Prostate gland (tissue), 2 donors: ENCODE measurements around the gene SMIM33. TPM values are rescaled to one million over a fixed set of nuclear protein-coding genes. Genes with fewer than 3 reads are reported as not detected.
"Not testable (repeated sequence)": the region's sequence is repeated elsewhere in the genome, so short reads cannot be mapped to it uniquely, and the experiment has no call there.

Source experiments
- DNase-seq: peaks from one replicate; pipeline ENCODE4 v3.0.0-alpha.2; 2019; ENCODE audit warnings: low spot score
- H3K27ac ChIP-seq, 2 donors: fragments of 200-600 bp; sonication (generic); 2 replicates each; pipeline ENCODE4 v1.5.1; 2017 to 2019
- H3K27me3 ChIP-seq: fragments of 200-600 bp; sonication (generic); replicated peaks from 2 replicates; pipeline ENCODE4 v1.5.1; 2019; ENCODE audit not compliant: insufficient read depth
- H3K36me3 ChIP-seq, 2 donors: fragments of 200-600 bp; sonication (generic); 1 replicate in 1 of 2; 2 replicates in 1 of 2; pipeline versions ENCODE4 v1.5.1 to v1.8.1; 2017 to 2019
- H3K4me1 ChIP-seq: fragments of 200-600 bp; sonication (generic); replicated peaks from 2 replicates; pipeline ENCODE4 v1.5.1; 2019
- H3K4me3 ChIP-seq, 2 donors: fragments of 200-600 bp; sonication (generic); 2 replicates each; pipeline ENCODE4 v1.5.1; 2017 to 2019
- H3K9me3 ChIP-seq: fragments of 200-600 bp; sonication (generic); 2 replicates; pipeline ENCODE4 v1.5.1; 2017
- POLR2A ChIP-seq: fragments of 450-650 bp; IDR thresholded peaks from one replicate; pipeline ENCODE4 v1.6.1; 2016; ENCODE audit warnings: antibody characterized with exemption, mild to moderate bottlenecking
- POLR2AphosphoS5 ChIP-seq: sonication (generic); formaldehyde crosslinking; IDR thresholded peaks from one replicate; pipeline ENCODE4 v1.6.1; 2017; ENCODE audit warnings: antibody characterized with exemption
- WGBS: methylation state at CpG from one replicate; pipeline ENCODE4 v1.1.5; 2018; 5-methylcytosine and 5-hydroxymethylcytosine counted together
- intact Hi-C: fragments of 100-400 bp; cut with DNase I; formaldehyde crosslinking; loops from one replicate; pipeline ENCODE4 v1.14.2; 2022
- total RNA-seq, 2 donors: library from RNA; depleted of rRNA; stranded (reverse); fragments of >200 nt; gene quantifications; one replicate each; pipeline ENCODE4 v1.1.0, GENCODE V29; 2016
- TF ChIP-seq, protein P1 (sequence below), 4 experiments: fragments of 200-600 bp in 2 of 4; fragments of 450-650 bp in 2 of 4; sonication (generic) in 2 of 4; IDR thresholded peaks; 1 replicate in 3 of 4; 2 replicates in 1 of 4; pipeline ENCODE4 v1.5.1; 2016 to 2019; ENCODE audit warnings: antibody characterized with exemption in 4 of 4, mild to moderate bottlenecking in 2 of 4, moderate library complexity in 2 of 4

SMIM33 gene
- total RNA-seq, 2 donors from 2014 or later, result not detected

DNA sequence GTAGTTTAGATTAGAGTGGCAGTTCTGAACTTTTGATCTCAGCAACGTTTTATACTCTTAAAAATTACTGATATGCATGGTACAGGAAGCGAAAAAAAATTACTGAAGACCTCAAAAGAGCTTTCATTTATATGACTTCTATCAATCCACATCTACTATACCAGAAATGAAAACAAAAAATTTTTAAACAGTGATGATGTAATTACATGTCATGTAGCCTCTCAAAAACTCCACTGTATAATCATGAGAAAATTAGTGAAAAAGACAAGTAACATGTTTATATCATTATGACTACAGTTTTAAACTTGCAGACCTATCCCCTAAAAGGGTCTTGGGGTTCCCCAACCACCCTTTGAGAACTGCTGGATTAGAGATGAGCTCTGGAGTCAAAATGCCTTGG, 40.8 kb upstream of the SMIM33 start:
- no peak for TF ChIP-seq POLR2A
- TF ChIP-seq POLR2AphosphoS5, result no peak
- TF ChIP-seq, protein P1, sequence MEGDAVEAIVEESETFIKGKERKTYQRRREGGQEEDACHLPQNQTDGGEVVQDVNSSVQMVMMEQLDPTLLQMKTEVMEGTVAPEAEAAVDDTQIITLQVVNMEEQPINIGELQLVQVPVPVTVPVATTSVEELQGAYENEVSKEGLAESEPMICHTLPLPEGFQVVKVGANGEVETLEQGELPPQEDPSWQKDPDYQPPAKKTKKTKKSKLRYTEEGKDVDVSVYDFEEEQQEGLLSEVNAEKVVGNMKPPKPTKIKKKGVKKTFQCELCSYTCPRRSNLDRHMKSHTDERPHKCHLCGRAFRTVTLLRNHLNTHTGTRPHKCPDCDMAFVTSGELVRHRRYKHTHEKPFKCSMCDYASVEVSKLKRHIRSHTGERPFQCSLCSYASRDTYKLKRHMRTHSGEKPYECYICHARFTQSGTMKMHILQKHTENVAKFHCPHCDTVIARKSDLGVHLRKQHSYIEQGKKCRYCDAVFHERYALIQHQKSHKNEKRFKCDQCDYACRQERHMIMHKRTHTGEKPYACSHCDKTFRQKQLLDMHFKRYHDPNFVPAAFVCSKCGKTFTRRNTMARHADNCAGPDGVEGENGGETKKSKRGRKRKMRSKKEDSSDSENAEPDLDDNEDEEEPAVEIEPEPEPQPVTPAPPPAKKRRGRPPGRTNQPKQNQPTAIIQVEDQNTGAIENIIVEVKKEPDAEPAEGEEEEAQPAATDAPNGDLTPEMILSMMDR (IDR thresholded peaks at IDR 0.05), result no peak
- 91% methylated on average over 2 of the region's 2 CpGs for WGBS
- DNase-seq, result no peak
- Histone ChIP-seq H3K4me1 (no peaks in the 10 kb centered on the region), H3K36me3 (no peaks in the 10 kb centered on the region), H3K4me3 (no peak overlapping the region), H3K27ac (no peak overlapping the region), H3K9me3 (no peaks in the 10 kb centered on the region), H3K27me3 (no peaks in the 10 kb centered on the region)
- intact Hi-C loops, result no loop called here

DNA sequence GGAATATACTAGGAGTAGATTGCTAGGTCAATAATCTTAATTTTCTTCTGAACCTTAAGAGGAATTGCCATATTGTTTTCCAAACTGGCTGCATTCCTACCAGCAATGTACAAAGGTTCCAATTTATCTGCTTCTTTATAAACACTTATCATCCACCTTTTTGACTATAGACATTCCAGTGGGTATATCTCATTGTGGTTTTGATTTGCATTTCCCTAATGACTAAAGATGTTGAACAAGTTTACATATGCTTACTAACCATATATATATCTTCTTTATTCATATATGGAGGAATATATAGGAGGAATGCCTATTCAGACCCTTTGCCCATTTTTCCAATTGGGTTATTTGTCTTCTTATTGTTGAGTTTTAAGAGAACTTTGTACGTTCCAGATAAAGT, 39.1 kb upstream of the SMIM33 start:
- TF ChIP-seq, protein P1 (IDR thresholded peaks at IDR 0.05), result no peak
- no peak for TF ChIP-seq POLR2AphosphoS5
- no peak for TF ChIP-seq POLR2A
- H3K9me3 ChIP-seq, result no peaks in the 10 kb centered on the region
- 69% methylated on average over 1 of the region's 1 CpG for WGBS
- no peak overlapping the region for H3K27ac ChIP-seq
- H3K36me3 ChIP-seq, result no peaks in the 10 kb centered on the region
- no peak for DNase-seq
- no peaks in the 10 kb centered on the region for H3K4me1 ChIP-seq
- intact Hi-C loops, result no loop called here
- H3K4me3 ChIP-seq, result no peak overlapping the region
- no peaks in the 10 kb centered on the region for H3K27me3 ChIP-seq

DNA sequence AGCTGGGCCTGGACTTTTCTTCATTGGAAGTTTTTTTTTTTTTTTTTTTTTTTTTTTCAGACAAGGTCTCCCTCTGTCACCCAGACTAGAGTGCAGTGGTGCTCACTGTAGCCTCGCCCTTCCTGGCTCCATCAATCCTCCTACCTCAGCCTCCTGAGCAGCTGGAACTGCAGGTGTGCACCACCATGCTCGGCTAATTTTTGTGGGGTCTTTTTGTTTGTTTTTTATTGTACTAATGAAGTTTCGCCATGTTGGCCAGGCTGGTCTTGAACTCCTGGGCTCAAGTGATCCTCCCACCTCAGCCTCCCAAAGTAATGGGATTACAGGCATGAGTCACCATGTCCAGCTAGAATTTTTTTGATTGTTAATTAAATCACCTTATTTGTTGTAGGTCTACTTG, 35.1 kb upstream of the SMIM33 start:
- intact Hi-C loops, result no loop called here
- no peak for TF ChIP-seq POLR2A
- TF ChIP-seq, protein P1 (IDR thresholded peaks at IDR 0.05), result no peak
- no peak for TF ChIP-seq POLR2AphosphoS5
- WGBS, result 96% methylated on average over 3 of the region's 3 CpGs
- no peak for DNase-seq
- Histone ChIP-seq H3K27me3 (no peaks in the 10 kb centered on the region), H3K9me3 (no peaks in the 10 kb centered on the region), H3K27ac (no peak overlapping the region), H3K4me3 (no peak overlapping the region), H3K4me1 (peaks cover 4% of the 10 kb centered on the region), H3K36me3 (no peaks in the 10 kb centered on the region)

DNA sequence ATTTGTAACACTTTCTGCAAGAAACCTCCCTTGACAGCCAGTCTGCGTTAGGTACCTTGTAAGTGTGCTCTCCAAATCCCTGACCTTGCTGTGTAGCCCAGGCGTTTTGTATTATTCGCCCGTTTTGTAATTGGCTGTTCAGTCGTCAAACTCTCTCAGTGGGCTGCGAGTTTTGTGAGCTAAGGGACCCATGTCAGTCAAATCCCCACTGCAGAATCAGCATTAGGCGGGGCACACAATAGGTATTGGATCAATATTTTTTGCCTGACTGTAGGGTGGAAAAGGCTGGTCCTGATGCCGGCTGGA, 32.1 kb upstream of the SMIM33 start:
- intact Hi-C loops, result no loop called here
- H3K27me3 ChIP-seq, result no peaks in the 10 kb centered on the region
- H3K27ac ChIP-seq, result peak overlapping the region; percentile 95 to 98
- H3K4me1 ChIP-seq, result peaks cover 4% of the 10 kb centered on the region
- H3K9me3 ChIP-seq, result no peaks in the 10 kb centered on the region
- no peak for DNase-seq
- H3K4me3 ChIP-seq, result peak overlapping the region; percentile 77 to 78
- TF ChIP-seq, protein P1 (IDR thresholded peaks at IDR 0.05), result no peak
- WGBS, result 27% methylated on average over 8 of the region's 8 CpGs
- H3K36me3 ChIP-seq, result no peaks in the 10 kb centered on the region

DNA sequence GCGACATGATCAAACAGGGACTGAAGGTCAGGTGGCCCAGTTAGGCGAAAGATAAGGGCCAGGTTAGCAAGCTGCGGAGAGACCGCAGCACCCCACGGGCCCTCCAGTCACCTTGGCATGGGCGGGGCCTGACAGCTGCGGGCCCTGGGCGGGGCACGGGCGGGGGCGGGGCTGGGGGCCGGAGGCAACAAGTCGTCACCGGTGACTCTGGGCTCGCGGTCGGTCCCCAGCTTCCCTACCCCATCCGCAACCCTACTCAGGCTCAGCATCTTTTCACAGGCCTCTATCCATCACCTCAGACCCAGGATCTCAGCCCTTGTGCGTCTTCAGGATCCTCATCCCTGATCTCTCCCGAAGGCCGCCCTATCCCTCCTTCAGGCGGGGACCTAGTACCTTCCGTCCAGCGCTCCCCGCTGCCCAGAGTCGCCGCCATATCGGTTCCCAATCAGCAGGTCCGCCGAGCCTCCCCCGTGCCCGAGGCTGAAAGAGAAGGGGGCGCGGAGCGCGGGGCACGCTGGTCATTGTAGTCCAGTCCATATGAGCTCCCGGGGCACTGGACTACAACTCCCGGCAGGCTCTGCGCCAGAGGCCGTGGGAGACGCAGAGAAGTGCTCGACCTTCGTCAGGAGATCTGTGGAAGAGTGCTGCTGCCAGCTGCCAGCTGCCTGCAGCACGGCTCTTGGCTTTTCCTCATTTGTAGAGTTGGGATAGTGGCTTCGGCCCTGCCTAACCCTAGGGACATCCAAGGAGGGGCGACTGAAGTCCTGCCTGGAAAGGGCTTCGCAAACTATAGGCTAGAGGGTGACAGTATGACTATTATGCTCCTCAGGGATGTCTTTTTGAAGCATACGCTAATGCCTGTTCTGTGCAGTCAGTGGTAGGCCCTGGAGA, 31.5 kb upstream of the SMIM33 start, which contains the start of gene DNAJC18:
Gene DNAJC18 (minus strand): TSS at position 513 of the 891 bp plus-strand sequence. CDS start 80 bp downstream, at position 433.
- Histone ChIP-seq H3K4me3 (peak within 1 kb of the TSS; percentile 77 to 78), H3K27ac (peak within 1 kb of the TSS; percentile 95 to 98), H3K4me1 (peaks cover 4% of the 10 kb centered on the region), H3K27me3 (no peaks in the 10 kb centered on the region), H3K36me3 (no peaks in the 10 kb centered on the region), H3K9me3 (no peaks in the 10 kb centered on the region)
- WGBS, result 3% methylated on average over 48 of the region's 49 CpGs
- DNase-seq, result peak; percentile 93
- TF ChIP-seq POLR2AphosphoS5 (peak; percentile 94), POLR2A (peak; percentile 48)
- TF ChIP-seq, protein P1 (IDR thresholded peaks at IDR 0.05), result peak in 1 of 4 experiments; percentile 21
- intact Hi-C loops, result no loop called here

DNA sequence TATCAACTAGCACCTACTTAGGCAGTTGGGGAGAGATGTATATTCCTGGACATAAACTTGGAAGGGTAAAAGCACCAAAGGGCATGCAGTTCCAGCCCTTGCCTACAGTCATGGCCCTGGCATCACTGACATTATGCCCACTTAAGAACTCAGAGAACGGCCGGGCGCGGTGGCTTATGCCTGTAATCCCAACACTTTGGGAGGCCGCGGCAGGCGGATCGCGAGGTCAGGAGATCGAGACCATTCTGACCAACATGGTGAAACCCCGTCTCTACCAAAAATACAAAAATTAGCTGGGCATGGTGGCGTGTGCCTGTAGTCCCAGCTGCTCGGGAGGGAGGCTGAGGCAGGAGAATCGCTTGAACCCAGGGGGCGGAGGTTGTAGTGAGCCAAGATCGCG, 30.4 kb upstream of the SMIM33 start:
- H3K9me3 ChIP-seq, H3K36me3 ChIP-seq, H3K27me3 ChIP-seq, H3K27ac ChIP-seq, H3K4me1 ChIP-seq, DNase-seq, intact Hi-C loops, H3K4me3 ChIP-seq: not testable (repeated sequence)
- WGBS, result 98% methylated on average over 17 of the region's 17 CpGs
